SK-N-SH (cell line): Measurements from ENCODE around the gene PDE4B. TPM values are rescaled to one million over a fixed set of nuclear protein-coding genes. Genes with fewer than 3 reads are reported as not detected.

Experiments
- CTCF ChIA-PET: fragments of 300-600, 350-600 bp; formaldehyde crosslinking; extraction: SDS; loops from one replicate; lab custom pipeline; 2021; lab: Yijun Ruan, JAX
- POLR2A ChIA-PET: fragments of 350-600 bp; sonication (Branson Sonifier 250); formaldehyde crosslinking; extraction: SDS; loops from one replicate; lab custom pipeline; 2020; ENCODE audit warnings: antibody characterized with exemption, inconsistent platforms; lab: Yijun Ruan, JAX
- DNase-seq: peaks from one replicate; pipeline ENCODE4 v3.0.0; 2012
- H2AFZ ChIP-seq: fragments of 200-600 bp; sonication (generic); 2 replicates; pipeline ENCODE4 v1.8.1; 2016; ENCODE audit warnings: antibody characterized with exemption, mild to moderate bottlenecking, low read depth
- H3F3A ChIP-seq: fragments of 200-600 bp; sonication (generic); replicated peaks from 2 replicates; pipeline ENCODE3; 2016; ENCODE audit warnings: antibody characterized with exemption, mild to moderate bottlenecking; ENCODE audit not compliant: insufficient read depth
- H3K27ac ChIP-seq, 2 experiments: fragments of 200-500 bp in 1 of 2; fragments of 200-600 bp in 1 of 2; sonication (Bioruptor generic) in 1 of 2; sonication (generic), shearing (Covaris generic) in 1 of 2; 2 replicates each; pipeline versions ENCODE4 v1.5.1 to v1.6.1; 2014 to 2016; ENCODE audit warnings: low read depth in 2 of 2, inconsistent platforms in 1 of 2, low read length in 1 of 2, mild to moderate bottlenecking in 1 of 2, mixed read lengths in 1 of 2
- H3K27me3 ChIP-seq: fragments of 200-600 bp; sonication (generic), shearing (Covaris generic); 2 replicates; pipeline ENCODE4 v1.6.1; 2016; ENCODE audit warnings: mixed run types; ENCODE audit not compliant: insufficient read depth
- H3K36me3 ChIP-seq, 2 experiments: fragments of 200-500 bp in 1 of 2; fragments of 200-600 bp in 1 of 2; sonication (Bioruptor generic) in 1 of 2; sonication (generic) in 1 of 2; replicated peaks in 1 of 2; 2 replicates each; pipeline versions ENCODE3 to v1.5.1; 2014 to 2016; ENCODE audit warnings: low read length in 1 of 2, mild to moderate bottlenecking in 1 of 2; ENCODE audit not compliant: insufficient read depth in 2 of 2, control insufficient read depth in 1 of 2
- H3K4me1 ChIP-seq, 2 experiments: fragments of 200-500 bp in 1 of 2; fragments of 200-600 bp in 1 of 2; sonication (Bioruptor generic) in 1 of 2; sonication (generic), shearing (Covaris generic) in 1 of 2; 2 replicates each; pipeline versions ENCODE4 v1.5.1 to v1.6.1; 2014 to 2016; ENCODE audit warnings: low read depth in 1 of 2, low read length in 1 of 2, mixed run types in 1 of 2; ENCODE audit not compliant: insufficient read depth in 2 of 2, control insufficient read depth in 1 of 2
- H3K4me2 ChIP-seq: fragments of 200-600 bp; sonication (generic), shearing (Covaris generic); 2 replicates; pipeline ENCODE4 v1.6.1; 2017; ENCODE audit warnings: mixed run types
- H3K4me3 ChIP-seq, 2 experiments: fragments of 200-500 bp in 1 of 2; fragments of 200-600 bp in 1 of 2; sonication (Bioruptor generic) in 1 of 2; sonication (generic), shearing (Covaris generic) in 1 of 2; 2 replicates each; pipeline versions ENCODE4 v1.5.1 to v1.8.1; 2014 to 2016; ENCODE audit warnings: low read depth in 2 of 2, inconsistent platforms in 1 of 2, low read length in 1 of 2, mild to moderate bottlenecking in 1 of 2, mixed read lengths in 1 of 2, moderate library complexity in 1 of 2
- H3K79me2 ChIP-seq: fragments of 200-600 bp; sonication (generic); 2 replicates; pipeline ENCODE4 v1.8.1; 2017; ENCODE audit warnings: mild to moderate bottlenecking; ENCODE audit not compliant: insufficient read depth
- H3K9ac ChIP-seq: fragments of 200-600 bp; sonication (generic); 2 replicates; pipeline ENCODE4 v1.6.1; 2017; ENCODE audit warnings: mixed run types
- H3K9me2 ChIP-seq: fragments of 200-600 bp; sonication (generic); 2 replicates; pipeline ENCODE4 v1.6.1; 2017; ENCODE audit warnings: mixed run types
- H3K9me3 ChIP-seq: fragments of 200-600 bp; sonication (generic); 2 replicates; pipeline ENCODE4 v1.6.1; 2017; ENCODE audit warnings: mixed run types, mild to moderate bottlenecking, moderate library complexity
- H4K20me1 ChIP-seq: fragments of 200-600 bp; sonication (generic); 2 replicates; pipeline ENCODE4 v1.6.1; 2017; ENCODE audit warnings: mild to moderate bottlenecking, mixed run types; ENCODE audit not compliant: insufficient read depth
- ELF1 ChIP-seq: IDR thresholded peaks from 2 replicates; pipeline ENCODE4 v1.4.0; 2012
- EZH2phosphoT487 ChIP-seq: fragments of 200-600 bp; sonication (generic); IDR thresholded peaks from 2 replicates; pipeline ENCODE4 v1.6.1; 2017; ENCODE audit warnings: low read depth, mixed run types, mild to moderate bottlenecking, antibody characterized with exemption, moderate library complexity, borderline replicate concordance
- GATA2 ChIP-seq: sonication (generic); formaldehyde crosslinking; IDR thresholded peaks from 2 replicates; pipeline ENCODE4 v1.5.0; 2020; ENCODE audit warnings: mild to moderate bottlenecking, missing genetic modification reagents
- JUND ChIP-seq: IDR thresholded peaks from 2 replicates; pipeline ENCODE4 v1.4.0; 2012
- MEF2A ChIP-seq: IDR thresholded peaks from 2 replicates; pipeline ENCODE4 v1.4.0; 2012; ENCODE audit warnings: low read depth, borderline replicate concordance
- MXI1 ChIP-seq: IDR thresholded peaks from 2 replicates; pipeline ENCODE4 v1.6.1; 2012; ENCODE audit warnings: mild to moderate bottlenecking, low read depth, low read length, improper control_type of control experiment
- NFIC ChIP-seq: IDR thresholded peaks from 2 replicates; pipeline ENCODE4 v1.4.0; 2012; ENCODE audit warnings: borderline replicate concordance
- NRF1 ChIP-seq: IDR thresholded peaks from 2 replicates; pipeline ENCODE4 v1.6.1; 2012; ENCODE audit warnings: low read depth, mild to moderate bottlenecking, low read length
- RAD21 ChIP-seq: IDR thresholded peaks from 2 replicates; pipeline ENCODE4 v1.6.1; 2012; ENCODE audit warnings: mild to moderate bottlenecking, low read length
- RXRA ChIP-seq: IDR thresholded peaks from 2 replicates; pipeline ENCODE4 v1.4.0; 2012; ENCODE audit warnings: low read depth, mild to moderate bottlenecking, borderline replicate concordance
- SIN3A ChIP-seq: IDR thresholded peaks from 2 replicates; pipeline ENCODE4 v1.6.1; 2012; ENCODE audit warnings: low read depth, mild to moderate bottlenecking, low read length, moderate library complexity, borderline replicate concordance
- TAF1 ChIP-seq: IDR thresholded peaks from 2 replicates; pipeline ENCODE4 v1.6.1; 2012; ENCODE audit warnings: low read depth, mild to moderate bottlenecking, low read length, moderate library complexity, borderline replicate concordance
- TCF12 ChIP-seq: IDR thresholded peaks from 2 replicates; pipeline ENCODE4 v1.4.0; 2012
- YY1 ChIP-seq: IDR thresholded peaks from 2 replicates; pipeline ENCODE4 v1.4.0; 2012; ENCODE audit warnings: low read depth, mild to moderate bottlenecking
- WGBS: methylation state at CpG from one replicate; pipeline ENCODE4 v1.1.6; 2017; ENCODE audit warnings: low lambda C conversion rate; 5-methylcytosine and 5-hydroxymethylcytosine counted together
- polyA plus RNA-seq, 3 experiments: library from polyadenylated mRNA; depleted of rRNA; stranded (reverse); fragments of >200 nt; gene quantifications; 2 replicates each; pipeline ENCODE4 v1.2.3, GENCODE V29; 2012
- TF ChIP-seq, protein P1 (sequence below): fragments of 200-600 bp; sonication (generic); IDR thresholded peaks from 2 replicates; pipeline ENCODE4 v1.6.1; 2017; ENCODE audit warnings: antibody characterized with exemption, mild to moderate bottlenecking, moderate library complexity
- TF ChIP-seq, protein P2 (sequence below): IDR thresholded peaks from 2 replicates; pipeline ENCODE4 v1.4.0; 2012; ENCODE audit warnings: low read depth, borderline replicate concordance
- TF ChIP-seq, protein P3 (sequence below): IDR thresholded peaks from 2 replicates; pipeline ENCODE4 v1.4.0; 2012; ENCODE audit warnings: low read depth
- TF ChIP-seq, protein P4 (sequence below): fragments of 150-350 bp; IDR thresholded peaks from 2 replicates; pipeline ENCODE4 v1.6.1; 2016; ENCODE audit warnings: mild to moderate bottlenecking, low read depth, low read length

Gene PDE4B
- polyA plus RNA-seq, 1 of the 3 experiments (the other 2 are of a cell fraction): 1.9 TPM

DNA sequence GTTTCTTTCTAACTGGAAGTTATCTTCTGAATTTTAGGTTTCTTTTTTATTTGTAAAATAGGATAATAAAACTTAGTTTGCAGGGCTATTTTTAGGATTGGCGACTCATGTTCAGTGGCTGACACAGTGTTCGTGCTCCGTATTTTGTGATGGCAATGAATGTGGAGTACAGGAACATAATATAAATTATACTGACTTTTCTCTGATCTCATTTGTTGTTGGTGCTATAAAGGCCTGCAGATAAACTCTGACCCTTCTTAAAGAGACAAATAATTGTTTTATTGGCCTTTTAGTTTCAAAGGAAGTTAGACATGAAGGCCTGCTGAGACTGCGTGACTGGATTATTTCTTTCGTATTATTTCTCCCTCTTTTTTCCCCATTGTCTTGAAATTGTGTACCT lies 339.6 kb downstream of the PDE4B start:
- DNase-seq: no peak
- no peak overlapping the region for H3K4me3 ChIP-seq
- no peaks in the 10 kb centered on the region for H3K27me3 ChIP-seq
- no peaks in the 10 kb centered on the region for H3F3A ChIP-seq
- CTCF ChIA-PET: interaction anchor here (2.3 kb wide), 1 partner anchor 110 kb away, joined by 7 read pairs; no protein-coding TSS in a partner anchor
- H3K4me2 ChIP-seq: no peak overlapping the region
- no peak overlapping the region for H2AFZ ChIP-seq
- no peaks in the 10 kb centered on the region for H3K9me3 ChIP-seq
- POLR2A ChIA-PET: no interaction called here
- no peaks in the 10 kb centered on the region for H3K36me3 ChIP-seq
- no peaks in the 10 kb centered on the region for H3K79me2 ChIP-seq
- H3K9ac ChIP-seq: no peak overlapping the region
- no peaks in the 10 kb centered on the region for H3K4me1 ChIP-seq
- no peaks in the 10 kb centered on the region for H3K9me2 ChIP-seq
- TF ChIP-seq, protein P1, sequence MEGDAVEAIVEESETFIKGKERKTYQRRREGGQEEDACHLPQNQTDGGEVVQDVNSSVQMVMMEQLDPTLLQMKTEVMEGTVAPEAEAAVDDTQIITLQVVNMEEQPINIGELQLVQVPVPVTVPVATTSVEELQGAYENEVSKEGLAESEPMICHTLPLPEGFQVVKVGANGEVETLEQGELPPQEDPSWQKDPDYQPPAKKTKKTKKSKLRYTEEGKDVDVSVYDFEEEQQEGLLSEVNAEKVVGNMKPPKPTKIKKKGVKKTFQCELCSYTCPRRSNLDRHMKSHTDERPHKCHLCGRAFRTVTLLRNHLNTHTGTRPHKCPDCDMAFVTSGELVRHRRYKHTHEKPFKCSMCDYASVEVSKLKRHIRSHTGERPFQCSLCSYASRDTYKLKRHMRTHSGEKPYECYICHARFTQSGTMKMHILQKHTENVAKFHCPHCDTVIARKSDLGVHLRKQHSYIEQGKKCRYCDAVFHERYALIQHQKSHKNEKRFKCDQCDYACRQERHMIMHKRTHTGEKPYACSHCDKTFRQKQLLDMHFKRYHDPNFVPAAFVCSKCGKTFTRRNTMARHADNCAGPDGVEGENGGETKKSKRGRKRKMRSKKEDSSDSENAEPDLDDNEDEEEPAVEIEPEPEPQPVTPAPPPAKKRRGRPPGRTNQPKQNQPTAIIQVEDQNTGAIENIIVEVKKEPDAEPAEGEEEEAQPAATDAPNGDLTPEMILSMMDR: no peak
- TF ChIP-seq SIN3A (no peak), RAD21 (no peak), TAF1 (no peak), MEF2A (no peak), JUND (no peak), RXRA (no peak), MXI1 (no peak), ELF1 (no peak), NRF1 (no peak), YY1 (no peak)
- TF ChIP-seq, protein P2, sequence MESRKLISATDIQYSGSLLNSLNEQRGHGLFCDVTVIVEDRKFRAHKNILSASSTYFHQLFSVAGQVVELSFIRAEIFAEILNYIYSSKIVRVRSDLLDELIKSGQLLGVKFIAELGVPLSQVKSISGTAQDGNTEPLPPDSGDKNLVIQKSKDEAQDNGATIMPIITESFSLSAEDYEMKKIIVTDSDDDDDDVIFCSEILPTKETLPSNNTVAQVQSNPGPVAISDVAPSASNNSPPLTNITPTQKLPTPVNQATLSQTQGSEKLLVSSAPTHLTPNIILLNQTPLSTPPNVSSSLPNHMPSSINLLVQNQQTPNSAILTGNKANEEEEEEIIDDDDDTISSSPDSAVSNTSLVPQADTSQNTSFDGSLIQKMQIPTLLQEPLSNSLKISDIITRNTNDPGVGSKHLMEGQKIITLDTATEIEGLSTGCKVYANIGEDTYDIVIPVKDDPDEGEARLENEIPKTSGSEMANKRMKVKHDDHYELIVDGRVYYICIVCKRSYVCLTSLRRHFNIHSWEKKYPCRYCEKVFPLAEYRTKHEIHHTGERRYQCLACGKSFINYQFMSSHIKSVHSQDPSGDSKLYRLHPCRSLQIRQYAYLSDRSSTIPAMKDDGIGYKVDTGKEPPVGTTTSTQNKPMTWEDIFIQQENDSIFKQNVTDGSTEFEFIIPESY: no peak
- TF ChIP-seq, protein P3, sequence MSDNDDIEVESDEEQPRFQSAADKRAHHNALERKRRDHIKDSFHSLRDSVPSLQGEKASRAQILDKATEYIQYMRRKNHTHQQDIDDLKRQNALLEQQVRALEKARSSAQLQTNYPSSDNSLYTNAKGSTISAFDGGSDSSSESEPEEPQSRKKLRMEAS: no peak
- H3K27ac ChIP-seq: no peak overlapping the region
- no peaks in the 10 kb centered on the region for H4K20me1 ChIP-seq
- WGBS: 90% methylated on average over 5 of the region's 5 CpGs

DNA sequence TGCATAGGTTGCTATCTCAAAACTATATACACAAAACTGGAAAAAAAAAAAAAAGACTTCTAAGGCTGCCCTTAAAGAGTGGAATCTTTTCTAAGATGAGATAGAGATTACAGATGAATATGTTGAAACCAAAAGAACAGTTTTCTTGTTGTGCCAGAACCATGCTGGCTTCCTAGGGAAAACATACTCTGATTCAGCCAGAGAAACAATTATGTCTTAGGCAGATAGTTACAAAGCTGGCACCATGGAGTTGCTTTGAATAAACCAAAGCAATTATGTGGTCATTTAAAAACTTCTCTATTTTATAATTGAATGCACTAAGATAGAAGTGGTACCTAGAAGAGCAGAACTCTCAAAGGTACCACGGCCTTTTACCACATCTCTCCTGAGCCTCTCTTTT lies 341.3 kb downstream of the PDE4B start:
- Histone ChIP-seq H3K27ac (no peak overlapping the region), H3K79me2 (no peaks in the 10 kb centered on the region), H3K4me1 (no peaks in the 10 kb centered on the region), H3K9me2 (no peaks in the 10 kb centered on the region), H3K9ac (no peak overlapping the region), H3F3A (no peaks in the 10 kb centered on the region), H3K9me3 (no peaks in the 10 kb centered on the region), H2AFZ (no peak overlapping the region), H3K27me3 (no peaks in the 10 kb centered on the region), H4K20me1 (no peaks in the 10 kb centered on the region), H3K4me3 (no peak overlapping the region), H3K36me3 (no peaks in the 10 kb centered on the region), H3K4me2 (no peak overlapping the region)
- DNase-seq: no peak
- ChIA-PET POLR2A (no interaction called here), CTCF (interaction anchor here (0.7 to 2.3 kb wide), 4 partner anchors 11 to 149 kb away, joined by 3 to 7 read pairs (median 4); no protein-coding TSS in a partner anchor)
- TF ChIP-seq NRF1 (no peak), TCF12 (no peak), GATA2 (CRISPR knock-in tag) (no peak), EZH2phosphoT487 (no peak), NFIC (no peak)
- TF ChIP-seq, protein P4, sequence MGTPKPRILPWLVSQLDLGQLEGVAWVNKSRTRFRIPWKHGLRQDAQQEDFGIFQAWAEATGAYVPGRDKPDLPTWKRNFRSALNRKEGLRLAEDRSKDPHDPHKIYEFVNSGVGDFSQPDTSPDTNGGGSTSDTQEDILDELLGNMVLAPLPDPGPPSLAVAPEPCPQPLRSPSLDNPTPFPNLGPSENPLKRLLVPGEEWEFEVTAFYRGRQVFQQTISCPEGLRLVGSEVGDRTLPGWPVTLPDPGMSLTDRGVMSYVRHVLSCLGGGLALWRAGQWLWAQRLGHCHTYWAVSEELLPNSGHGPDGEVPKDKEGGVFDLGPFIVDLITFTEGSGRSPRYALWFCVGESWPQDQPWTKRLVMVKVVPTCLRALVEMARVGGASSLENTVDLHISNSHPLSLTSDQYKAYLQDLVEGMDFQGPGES: no peak
- 80% methylated on average over 1 of the region's 1 CpG for WGBS
